Natural killer cell (primary cell): ENCODE results near the gene CKAP4. TPM values are rescaled to one million over a fixed set of nuclear protein-coding genes. Genes with fewer than 3 reads are reported as not detected.

Experiments
- ATAC-seq, 3 donors: fragments of 150-1000 bp in 2 of 3; fragments of 200-7000 bp in 1 of 3; cut with Tn5 transposase; 1 replicate in 1 of 3; 2 replicates in 2 of 3; pipeline ENCODE4 v1.10.0; 2021; ENCODE audit warnings: mild to moderate bottlenecking in 2 of 3, moderate library complexity in 2 of 3
- DNase-seq, 2 donors: peaks; one replicate each; pipeline versions ENCODE4 v3.0.0 to v3.0.0-alpha.2; 2013 to 2021; ENCODE audit warnings: mixed read lengths in 1 of 2
- H3K27ac ChIP-seq: one replicate; pipeline ENCODE4 v1.5.1; 2013; ENCODE audit warnings: mild to moderate bottlenecking, low read length
- H3K27me3 ChIP-seq: one replicate; pipeline ENCODE4 v1.6.1; 2013; ENCODE audit warnings: low read length; ENCODE audit not compliant: control insufficient read depth, insufficient read depth
- H3K36me3 ChIP-seq: one replicate; pipeline ENCODE4 v1.6.1; 2013; ENCODE audit warnings: low read length; ENCODE audit not compliant: control insufficient read depth, insufficient read depth
- H3K4me1 ChIP-seq: one replicate; pipeline ENCODE4 v1.6.1; 2013; ENCODE audit warnings: low read length; ENCODE audit not compliant: control insufficient read depth, insufficient read depth
- H3K4me3 ChIP-seq: one replicate; pipeline ENCODE4 v1.5.1; 2013; ENCODE audit warnings: low read length
- H3K9me3 ChIP-seq: one replicate; pipeline ENCODE4 v1.6.1; 2013; ENCODE audit warnings: low read length; ENCODE audit not compliant: control insufficient read depth, insufficient read depth
- H3K27ac Mint-ChIP-seq, 2 donors: one replicate each; pipeline ENCODE4 v1.8.0; 2022; ENCODE audit warnings: mild to moderate bottlenecking in 2 of 2, mixed read lengths in 2 of 2, moderate library complexity in 1 of 2
- H3K27me3 Mint-ChIP-seq, 2 donors: one replicate each; pipeline ENCODE4 v1.8.0; 2022; ENCODE audit warnings: low read depth in 2 of 2, mixed read lengths in 2 of 2
- H3K36me3 Mint-ChIP-seq: one replicate; pipeline ENCODE4 v1.8.0; 2022; ENCODE audit warnings: mixed read lengths
- H3K4me1 Mint-ChIP-seq, 2 donors: one replicate each; pipeline ENCODE4 v1.8.0; 2022; ENCODE audit warnings: mixed read lengths in 2 of 2
- H3K4me3 Mint-ChIP-seq: one replicate; pipeline ENCODE4 v1.8.0; 2022; ENCODE audit warnings: mild to moderate bottlenecking, moderate library complexity, mixed read lengths
- H3K9me3 Mint-ChIP-seq, 2 donors: one replicate each; pipeline ENCODE4 v1.8.0; 2022; ENCODE audit warnings: mixed read lengths in 2 of 2
- CTCF ChIP-seq: fragments of 200-600 bp; IDR thresholded peaks from one replicate; pipeline ENCODE4 v1.8.0; 2022; ENCODE audit warnings: antibody characterized with exemption
- WGBS: methylation state at CpG from one replicate; pipeline ENCODE4 v1.1.7; 2013; ENCODE audit warnings: missing lambda C conversion rate; ENCODE audit not compliant: insufficient coverage; 5-methylcytosine and 5-hydroxymethylcytosine counted together
- intact Hi-C: fragments of 100-400 bp; cut with micrococcal nuclease; formaldehyde crosslinking; loops from one replicate; pipeline ENCODE4 v1.14.2; 2022
- total RNA-seq, 4 donors: library from RNA; stranded (reverse); fragments of 120-200 nt in 1 of 4; gene quantifications; one replicate each; pipeline versions ENCODE4 v1.2.3 to v1.2.4, GENCODE V29; 2013 to 2022

The CKAP4 gene
- total RNA-seq, 3 donors from 2014 or later (not counting 1 experiment from before 2014, with no cell fraction given), result 2.0 to 19.4 (median 2.0) TPM

- 87% methylated on average over 1 of the region's 2 CpGs for WGBS
These were observed 30.1 kb downstream of the CKAP4 start for GRCh38 chr12:106217706-106218105.

GRCh38 chr12:106214571-106214970 lies 33.2 kb downstream of the CKAP4 start:
- Mint-ChIP-seq H3K27me3 (peaks cover 36 to 68% of the 10 kb centered on the region in 2 donors), H3K36me3 (peaks cover 7% of the 10 kb centered on the region), H3K27ac (no peak overlapping the region), H3K4me3 (no peak overlapping the region), H3K4me1 (no peaks in the 10 kb centered on the region), H3K9me3 (peaks cover 0 to 2% of the 10 kb centered on the region in 2 donors)
- intact Hi-C loops, result no loop called here
- no peak for TF ChIP-seq CTCF
- ATAC-seq, result no peak
- Histone ChIP-seq H3K4me1 (no peaks in the 10 kb centered on the region), H3K36me3 (no peaks in the 10 kb centered on the region), H3K27ac (no peak overlapping the region), H3K27me3 (no peaks in the 10 kb centered on the region), H3K4me3 (no peak overlapping the region), H3K9me3 (no peaks in the 10 kb centered on the region)
- 78% methylated on average over 4 of the region's 4 CpGs for WGBS
- DNase-seq, result no peak

More at GRCh38 chr12:106217706-106218105, 30.1 kb downstream of the CKAP4 start:
- H3K9me3 ChIP-seq, result no peaks in the 10 kb centered on the region
- peaks cover 33 to 60% of the 10 kb centered on the region in 2 donors for H3K27me3 Mint-ChIP-seq
- peaks cover 7% of the 10 kb centered on the region for H3K36me3 Mint-ChIP-seq
- H3K36me3 ChIP-seq, result no peaks in the 10 kb centered on the region
- peaks cover 0 to 2% of the 10 kb centered on the region in 2 donors for H3K9me3 Mint-ChIP-seq
- no peak overlapping the region for H3K4me3 Mint-ChIP-seq
- no peaks in the 10 kb centered on the region for H3K27me3 ChIP-seq
- TF ChIP-seq CTCF, result no peak
- H3K4me1 ChIP-seq, result no peaks in the 10 kb centered on the region
- no peaks in the 10 kb centered on the region for H3K4me1 Mint-ChIP-seq
- DNase-seq, result no peak
- ATAC-seq, result no peak
- H3K4me3 ChIP-seq, result no peak overlapping the region
- no peak overlapping the region for H3K27ac ChIP-seq
- H3K27ac Mint-ChIP-seq, result no peak overlapping the region
- intact Hi-C loops, result no loop called here

- no peaks in the 10 kb centered on the region for H3K4me1 Mint-ChIP-seq
- H3K27me3 Mint-ChIP-seq, result peaks cover 38 to 62% of the 10 kb centered on the region in 2 donors
- no peaks in the 10 kb centered on the region for H3K27me3 ChIP-seq
- TF ChIP-seq CTCF, result no peak
- H3K27ac Mint-ChIP-seq, result no peak overlapping the region
- H3K4me3 Mint-ChIP-seq, result no peak overlapping the region
- H3K9me3 Mint-ChIP-seq, result peaks cover 0 to 2% of the 10 kb centered on the region in 2 donors
- H3K4me1 ChIP-seq, result no peaks in the 10 kb centered on the region
- H3K27ac ChIP-seq, result no peak overlapping the region
- no peaks in the 10 kb centered on the region for H3K36me3 ChIP-seq
- no peaks in the 10 kb centered on the region for H3K9me3 ChIP-seq
- H3K36me3 Mint-ChIP-seq, result peaks cover 7% of the 10 kb centered on the region
- intact Hi-C loops, result no loop called here
- no peak overlapping the region for H3K4me3 ChIP-seq
- WGBS, result 92% methylated on average over 6 of the region's 6 CpGs
- DNase-seq (no peak), ATAC-seq (no peak)
These were observed 34.2 kb downstream of the CKAP4 start for GRCh38 chr12:106213662-106214061.

GRCh38 chr12:106211973-106212372 lies 35.8 kb downstream of the CKAP4 start:
- no peaks in the 10 kb centered on the region for H3K36me3 ChIP-seq
- no peaks in the 10 kb centered on the region for H3K4me1 ChIP-seq
- ATAC-seq, result no peak
- Mint-ChIP-seq H3K9me3 (no peaks in the 10 kb centered on the region), H3K27ac (no peak overlapping the region), H3K27me3 (peaks cover 38 to 66% of the 10 kb centered on the region in 2 donors), H3K36me3 (peaks cover 9% of the 10 kb centered on the region), H3K4me3 (no peak overlapping the region), H3K4me1 (no peaks in the 10 kb centered on the region)
- no peaks in the 10 kb centered on the region for H3K27me3 ChIP-seq
- no peak overlapping the region for H3K4me3 ChIP-seq
- TF ChIP-seq CTCF, result no peak
- intact Hi-C loops, result no loop called here
- no peak for DNase-seq
- H3K27ac ChIP-seq, result no peak overlapping the region
- no peaks in the 10 kb centered on the region for H3K9me3 ChIP-seq
- 68% methylated on average over 8 of the region's 8 CpGs for WGBS
